Activated CD4-positive, alpha-beta T cell treated with anti-CD3 and anti-CD28 coated beads, Interleukin-2, amount 50 U/mL, for 24 hours (primary cell): Measurements from ENCODE around the gene EML1.
"Not testable (repeated sequence)": the region's sequence is repeated elsewhere in the genome, so short reads cannot be mapped to it uniquely, and the experiment has no call there.

Experiments used
- DNase-seq, 2 donors: peaks; one replicate each; pipeline ENCODE4 v3.0.0-alpha.2; 2020; ENCODE audit warnings: low read depth in 1 of 2, low spot score in 1 of 2

The EML1 gene

DNA sequence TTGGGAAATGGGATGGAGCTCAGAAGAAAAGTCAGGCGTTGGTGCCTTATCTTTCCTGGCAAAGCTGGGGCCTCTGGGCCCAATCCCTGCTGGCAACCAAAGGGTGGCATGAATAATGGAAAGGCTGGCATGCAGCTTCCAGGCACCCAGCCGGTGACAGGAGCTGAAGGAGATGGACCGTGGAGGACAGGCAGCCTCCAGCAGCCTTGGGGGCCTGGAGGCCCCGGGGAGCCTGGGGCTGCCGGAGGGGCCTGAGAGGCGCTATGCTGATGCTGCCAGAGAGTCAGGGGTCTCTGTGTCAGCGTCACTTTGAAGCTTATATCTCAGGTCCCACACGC lies 38.2 kb upstream of the EML1 start:
- no peak for DNase-seq

- DNase-seq = no peak
Measured at GRCh38 chr14:99755629-99756603, 37.3 kb upstream of the EML1 start.

DNA sequence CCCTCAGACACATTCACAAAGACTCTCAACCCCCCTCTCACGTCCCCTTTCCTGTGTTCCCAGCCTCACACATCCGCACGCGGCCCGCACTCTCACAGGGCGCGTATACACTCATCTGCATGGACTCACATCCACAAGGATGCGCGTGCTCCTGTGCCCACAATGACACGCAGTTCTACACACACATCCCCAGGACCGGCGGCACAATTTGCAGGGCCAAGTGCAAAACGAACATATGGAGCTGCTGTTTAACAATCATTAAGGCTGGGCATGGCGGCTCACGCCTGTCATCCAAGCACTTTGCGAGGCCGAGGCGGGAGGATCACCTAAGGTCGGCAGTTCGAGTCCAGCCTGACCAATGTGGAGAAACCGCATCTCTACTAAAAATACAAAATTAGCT lies 36.4 kb upstream of the EML1 start:
- DNase-seq = no peak

DNA sequence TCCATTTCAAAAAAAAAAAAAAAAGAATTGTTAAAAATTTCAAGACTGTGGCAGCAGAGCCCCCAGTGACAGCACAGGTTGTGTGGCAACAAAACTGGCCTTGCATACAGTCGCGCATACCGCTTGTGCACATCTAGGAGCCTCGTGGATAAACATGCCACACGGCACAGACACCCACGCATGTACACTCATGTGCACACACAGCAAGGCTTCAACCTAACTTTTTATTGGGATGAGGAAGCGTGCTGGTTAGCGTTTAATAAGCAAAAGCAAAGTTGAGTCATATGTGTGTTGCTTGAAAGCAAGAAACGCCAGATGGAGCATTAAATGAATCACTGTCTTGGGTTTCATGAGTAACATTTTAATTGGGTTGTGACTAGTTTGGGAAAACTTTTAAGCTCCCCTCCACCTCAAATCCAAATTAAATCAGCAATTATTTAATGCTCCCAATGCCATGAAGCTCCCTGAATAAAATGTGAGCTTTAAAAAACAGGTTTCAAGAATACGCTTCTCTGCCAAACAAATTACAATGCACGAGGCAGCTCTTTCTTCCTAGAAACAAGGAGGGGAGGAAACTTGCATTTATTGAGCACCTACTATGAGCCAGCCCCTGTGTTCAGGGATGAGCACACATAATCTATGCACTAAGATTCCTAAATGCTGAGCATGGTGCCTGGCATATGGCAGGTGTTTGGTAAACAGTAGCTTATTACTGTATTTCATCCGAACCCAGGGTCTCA lies 35.7 kb upstream of the EML1 start:
- no peak for DNase-seq

- DNase-seq = no peak
Measured at GRCh38 chr14:99758121-99758821, 34.9 kb upstream of the EML1 start.

DNA sequence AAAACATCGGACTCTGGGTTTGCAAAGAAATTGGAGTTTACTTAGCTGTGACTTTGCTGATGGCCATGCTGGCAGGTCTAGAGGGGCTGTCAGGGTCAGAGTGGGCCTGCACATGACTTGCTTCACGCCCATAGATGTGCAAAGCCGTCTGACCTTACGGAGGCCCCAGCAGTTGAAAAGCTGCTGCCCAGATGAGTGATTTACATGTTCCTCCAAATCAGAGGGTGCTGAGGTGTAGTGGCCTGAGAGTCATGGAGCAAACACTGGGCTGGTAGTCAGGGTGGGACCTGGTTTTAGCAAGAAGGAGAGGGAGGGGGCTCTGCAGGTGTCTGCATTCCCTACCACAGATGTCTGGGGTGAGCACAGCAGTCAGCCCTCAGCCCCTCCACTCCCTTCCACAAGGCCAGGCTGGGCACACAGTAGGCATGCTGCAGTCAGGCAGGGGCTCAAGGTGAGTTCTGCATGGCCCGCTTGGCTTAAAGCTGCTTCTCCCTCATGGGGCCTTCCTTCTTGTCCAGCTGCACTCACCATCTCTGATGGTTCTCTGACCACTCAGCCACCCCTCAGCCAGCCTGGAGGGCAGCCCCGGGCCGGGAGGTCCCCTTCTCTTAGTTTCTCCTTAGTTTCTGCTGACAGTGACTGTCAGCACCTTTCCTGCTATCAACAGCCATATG lies 34.2 kb upstream of the EML1 start:
- DNase-seq = no peak

DNA sequence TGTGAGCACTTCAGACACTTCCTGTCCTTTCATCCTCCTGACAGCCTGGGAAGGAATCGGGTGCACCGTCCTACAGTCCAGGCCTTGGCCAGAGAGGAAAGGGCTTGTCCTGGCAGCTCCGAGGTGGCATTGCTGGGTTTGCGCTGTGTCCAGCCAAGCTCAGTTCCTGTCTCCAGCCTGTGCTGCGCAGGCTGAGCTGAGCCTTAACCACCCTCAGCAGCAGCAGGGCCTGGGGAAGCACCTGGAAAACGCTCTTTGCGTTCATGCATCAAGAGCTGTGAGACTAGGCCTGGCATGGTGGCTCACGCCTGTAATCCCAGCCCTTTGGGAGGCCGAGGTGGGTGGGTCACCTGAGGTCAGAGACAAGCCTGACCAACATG lies 33.7 kb upstream of the EML1 start:
- no peak for DNase-seq

GRCh38 chr14:99760817-99761216 lies 32.4 kb upstream of the EML1 start:
- no peak for DNase-seq

DNA sequence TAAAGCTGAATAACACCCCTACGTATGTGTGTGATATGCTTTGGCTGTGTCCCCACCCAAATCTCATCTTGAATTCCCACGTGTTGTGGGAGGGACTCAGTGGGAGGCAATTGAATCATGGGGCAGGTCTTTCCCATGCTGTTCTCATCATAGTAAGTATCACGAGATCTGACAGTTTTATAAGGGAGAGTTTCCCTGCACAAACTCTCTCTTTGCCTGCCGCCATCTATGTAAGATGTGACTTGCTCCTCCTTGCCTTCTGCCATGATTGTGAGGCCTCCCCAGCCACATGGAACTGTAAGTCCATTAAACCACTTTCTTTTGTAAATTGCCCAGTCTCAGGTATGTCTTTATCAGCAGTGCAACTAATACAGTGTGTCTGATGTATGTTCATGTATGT lies 30.3 kb upstream of the EML1 start:
- DNase-seq = not testable (repeated sequence)

- DNase-seq = no peak
Measured at GRCh38 chr14:99763527-99764221, 29.5 kb upstream of the EML1 start.

GRCh38 chr14:99764222-99764706 lies 28.9 kb upstream of the EML1 start:
- DNase-seq = no peak

- DNase-seq = no peak
Measured at GRCh38 chr14:99768381-99768780, 24.8 kb upstream of the EML1 start.

DNA sequence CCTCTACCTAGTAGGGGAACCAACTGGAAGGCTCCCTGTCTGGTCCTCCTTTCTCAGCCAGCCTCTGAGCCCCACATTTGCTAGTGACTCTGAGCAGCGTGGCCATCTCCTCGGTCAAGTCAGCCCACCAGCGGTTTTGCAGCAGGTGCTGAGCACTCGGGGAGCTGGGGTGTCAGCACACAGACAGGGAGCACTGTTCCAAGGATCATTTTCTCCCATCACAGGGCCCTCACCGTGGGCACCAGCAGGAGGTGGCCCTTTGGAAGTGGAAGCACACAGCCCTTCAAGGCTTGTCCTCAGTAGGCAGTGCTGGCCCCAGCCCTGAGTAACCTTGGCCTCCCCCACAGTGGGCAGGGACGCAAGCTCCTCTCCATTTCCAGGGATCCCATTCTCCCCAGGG lies 24.1 kb upstream of the EML1 start:
- DNase-seq = no peak

- DNase-seq = no peak
Measured at GRCh38 chr14:99769799-99770198, 23.4 kb upstream of the EML1 start.

DNA sequence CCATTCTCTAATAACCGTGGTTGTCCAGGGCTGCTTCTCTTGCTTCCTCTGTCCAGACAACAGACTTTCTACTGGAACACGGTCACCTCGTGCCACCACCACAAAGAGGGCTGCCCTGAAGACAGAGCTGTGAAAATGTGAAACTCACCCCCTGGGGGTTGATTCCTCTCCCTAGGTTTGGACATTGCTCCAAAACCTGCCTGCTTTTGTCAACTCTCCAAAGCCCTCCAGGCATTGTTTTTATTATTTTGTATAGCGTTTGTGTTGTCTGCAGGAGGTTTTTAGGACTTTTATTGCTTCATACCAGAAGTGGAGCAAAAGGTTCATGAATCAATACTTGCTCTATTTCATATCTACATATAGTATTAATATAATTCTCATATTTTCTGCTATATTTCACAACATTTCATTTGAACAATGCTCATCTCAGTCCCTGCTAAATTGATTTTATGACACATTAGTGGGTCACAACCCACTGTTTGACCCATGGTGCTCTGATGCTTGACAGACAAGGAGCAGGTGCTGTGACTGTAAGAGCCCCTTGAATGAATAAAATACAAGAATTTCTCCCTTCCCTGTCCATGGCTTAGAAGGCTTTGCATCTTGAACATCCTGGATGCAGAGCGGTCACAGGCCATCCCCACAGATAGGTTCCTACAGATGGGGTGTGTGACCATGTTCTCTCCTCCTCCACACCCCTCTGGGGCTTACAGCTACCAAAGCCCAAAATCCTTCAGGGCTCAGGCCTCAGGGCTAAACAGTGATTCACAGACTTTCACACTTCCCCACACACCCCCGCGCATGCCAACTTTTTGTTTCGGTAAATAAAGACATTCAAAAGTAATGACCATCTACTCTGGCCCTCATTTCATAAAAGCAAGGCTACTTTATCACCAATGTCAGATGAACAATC lies 20.6 kb upstream of the EML1 start:
- DNase-seq = no peak

- no peak for DNase-seq
Measured at GRCh38 chr14:99773521-99774497, 19.4 kb upstream of the EML1 start.

- DNase-seq = no peak
Measured at GRCh38 chr14:99774556-99775307, 18.5 kb upstream of the EML1 start.

GRCh38 chr14:99775351-99775750 lies 17.9 kb upstream of the EML1 start:
- no peak for DNase-seq
